ENCODE results near the gene RPP38.

DNA sequence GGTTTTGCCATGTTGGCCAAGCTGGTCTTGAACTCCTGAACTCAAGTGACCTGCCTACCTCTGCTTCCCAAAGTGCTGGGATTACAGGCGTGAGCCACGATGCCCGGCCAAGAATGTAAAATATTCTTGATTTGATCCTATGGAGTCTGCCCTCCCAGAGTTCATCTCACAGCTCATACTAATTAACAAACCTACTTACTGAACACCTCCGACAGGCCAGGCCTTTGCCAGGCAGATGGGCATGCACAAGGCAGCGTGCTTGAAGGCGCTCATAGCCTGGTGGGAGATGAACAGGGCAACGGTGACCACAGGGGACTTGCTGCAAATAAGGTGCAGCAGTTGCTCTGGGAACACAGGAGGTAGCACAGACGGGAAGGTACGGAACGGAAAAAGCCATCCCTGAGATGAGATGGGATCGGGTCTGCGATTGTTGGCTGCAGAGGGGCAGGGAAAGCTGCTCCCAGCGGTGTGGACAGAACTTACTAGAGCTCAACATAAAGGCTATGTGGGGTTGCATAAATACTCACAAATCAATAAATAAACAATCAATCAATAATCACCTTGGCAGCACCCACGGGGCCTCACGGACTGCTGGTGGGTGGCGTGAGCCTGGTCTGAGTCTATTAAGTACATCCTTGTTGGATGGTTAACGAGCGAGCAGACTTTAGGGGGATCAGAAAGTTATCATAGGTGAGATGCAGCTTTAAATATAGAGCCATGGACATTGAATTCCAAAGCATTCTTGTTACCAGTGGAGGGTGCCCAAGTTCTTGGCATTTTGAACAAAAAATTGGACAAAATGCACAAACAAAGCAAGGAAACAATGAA lies 13.3 kb upstream of the RPP38 start:
- TF ChIP-seq, protein P1, sequence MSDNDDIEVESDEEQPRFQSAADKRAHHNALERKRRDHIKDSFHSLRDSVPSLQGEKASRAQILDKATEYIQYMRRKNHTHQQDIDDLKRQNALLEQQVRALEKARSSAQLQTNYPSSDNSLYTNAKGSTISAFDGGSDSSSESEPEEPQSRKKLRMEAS (IDR thresholded peaks at IDR 0.05): no peak
- no peak for TF ChIP-seq FOXA1 (IDR thresholded peaks at IDR 0.05)

All from liver (tissue), 1 donor.